CD4-positive, alpha-beta T cell treated with Interleukin-4 for 4 hours (primary cell): ENCODE measurements around the gene ACTR3.

Experiments
- DNase-seq: peaks from one replicate; pipeline ENCODE4 v3.0.0-alpha.2; 2020

ACTR3 gene

GRCh38 chr2:113966832-113967231, 76.9 kb downstream of the ACTR3 start:
- DNase-seq = no peak

- no peak for DNase-seq
Observed at GRCh38 chr2:113967272-113967671, 77.4 kb downstream of the ACTR3 start.

GRCh38 chr2:113972766-113973165, 82.9 kb downstream of the ACTR3 start:
- DNase-seq = no peak

GRCh38 chr2:113973810-113974209, 83.9 kb downstream of the ACTR3 start:
- DNase-seq = no peak

GRCh38 chr2:113974727-113975126, 84.8 kb downstream of the ACTR3 start:
- DNase-seq = no peak

- DNase-seq = no peak
Observed at GRCh38 chr2:113976277-113976928, 86.5 kb downstream of the ACTR3 start.

GRCh38 chr2:113977060-113977659, 87.3 kb downstream of the ACTR3 start:
- DNase-seq = no peak

- DNase-seq = no peak
Observed at GRCh38 chr2:113977660-113978523, 88.0 kb downstream of the ACTR3 start.

GRCh38 chr2:113978524-113979190, 88.8 kb downstream of the ACTR3 start:
- no peak for DNase-seq

- no peak for DNase-seq
Observed at GRCh38 chr2:113979191-113980128, 89.6 kb downstream of the ACTR3 start.

GRCh38 chr2:113980946-113981345, 91.1 kb downstream of the ACTR3 start:
- DNase-seq = no peak

GRCh38 chr2:113981404-113982134, 91.7 kb downstream of the ACTR3 start:
- no peak for DNase-seq

GRCh38 chr2:113985554-113986397, 95.9 kb downstream of the ACTR3 start:
- DNase-seq = no peak

- no peak for DNase-seq
Observed at GRCh38 chr2:113986762-113987290, 96.9 kb downstream of the ACTR3 start.

- DNase-seq = no peak
Observed at GRCh38 chr2:113992090-113992489, 102.2 kb downstream of the ACTR3 start.

- no peak for DNase-seq
Observed at GRCh38 chr2:113996671-113997594, 107.0 kb downstream of the ACTR3 start.

GRCh38 chr2:114001152-114001551, 111.3 kb downstream of the ACTR3 start:
- DNase-seq = no peak

GRCh38 chr2:114001937-114002336, 112.0 kb downstream of the ACTR3 start:
- DNase-seq = no peak
